SK-N-SH (cell line): ENCODE measurements around the gene ANO6. TPM values are rescaled to one million over a fixed set of nuclear protein-coding genes. Genes with fewer than 3 reads are reported as not detected.

Experiments used
- CTCF ChIA-PET: fragments of 300-600, 350-600 bp; formaldehyde crosslinking; extraction: SDS; loops from one replicate; lab custom pipeline; 2021; lab: Yijun Ruan, JAX
- POLR2A ChIA-PET: fragments of 350-600 bp; sonication (Branson Sonifier 250); formaldehyde crosslinking; extraction: SDS; loops from one replicate; lab custom pipeline; 2020; ENCODE audit warnings: antibody characterized with exemption, inconsistent platforms; lab: Yijun Ruan, JAX
- DNase-seq: peaks from one replicate; pipeline ENCODE4 v3.0.0; 2012
- H2AFZ ChIP-seq: fragments of 200-600 bp; sonication (generic); 2 replicates; pipeline ENCODE4 v1.8.1; 2016; ENCODE audit warnings: antibody characterized with exemption, mild to moderate bottlenecking, low read depth
- H3F3A ChIP-seq: fragments of 200-600 bp; sonication (generic); replicated peaks from 2 replicates; pipeline ENCODE3; 2016; ENCODE audit warnings: antibody characterized with exemption, mild to moderate bottlenecking; ENCODE audit not compliant: insufficient read depth
- H3K27ac ChIP-seq, 2 experiments: fragments of 200-500 bp in 1 of 2; fragments of 200-600 bp in 1 of 2; sonication (Bioruptor generic) in 1 of 2; sonication (generic), shearing (Covaris generic) in 1 of 2; 2 replicates each; pipeline versions ENCODE4 v1.5.1 to v1.6.1; 2014 to 2016; ENCODE audit warnings: low read depth in 2 of 2, inconsistent platforms in 1 of 2, low read length in 1 of 2, mild to moderate bottlenecking in 1 of 2, mixed read lengths in 1 of 2
- H3K27me3 ChIP-seq: fragments of 200-600 bp; sonication (generic), shearing (Covaris generic); 2 replicates; pipeline ENCODE4 v1.6.1; 2016; ENCODE audit warnings: mixed run types; ENCODE audit not compliant: insufficient read depth
- H3K36me3 ChIP-seq, 2 experiments: fragments of 200-500 bp in 1 of 2; fragments of 200-600 bp in 1 of 2; sonication (Bioruptor generic) in 1 of 2; sonication (generic) in 1 of 2; replicated peaks in 1 of 2; 2 replicates each; pipeline versions ENCODE3 to v1.5.1; 2014 to 2016; ENCODE audit warnings: low read length in 1 of 2, mild to moderate bottlenecking in 1 of 2; ENCODE audit not compliant: insufficient read depth in 2 of 2, control insufficient read depth in 1 of 2
- H3K4me1 ChIP-seq, 2 experiments: fragments of 200-500 bp in 1 of 2; fragments of 200-600 bp in 1 of 2; sonication (Bioruptor generic) in 1 of 2; sonication (generic), shearing (Covaris generic) in 1 of 2; 2 replicates each; pipeline versions ENCODE4 v1.5.1 to v1.6.1; 2014 to 2016; ENCODE audit warnings: low read depth in 1 of 2, low read length in 1 of 2, mixed run types in 1 of 2; ENCODE audit not compliant: insufficient read depth in 2 of 2, control insufficient read depth in 1 of 2
- H3K4me2 ChIP-seq: fragments of 200-600 bp; sonication (generic), shearing (Covaris generic); 2 replicates; pipeline ENCODE4 v1.6.1; 2017; ENCODE audit warnings: mixed run types
- H3K4me3 ChIP-seq, 2 experiments: fragments of 200-500 bp in 1 of 2; fragments of 200-600 bp in 1 of 2; sonication (Bioruptor generic) in 1 of 2; sonication (generic), shearing (Covaris generic) in 1 of 2; 2 replicates each; pipeline versions ENCODE4 v1.5.1 to v1.8.1; 2014 to 2016; ENCODE audit warnings: low read depth in 2 of 2, inconsistent platforms in 1 of 2, low read length in 1 of 2, mild to moderate bottlenecking in 1 of 2, mixed read lengths in 1 of 2, moderate library complexity in 1 of 2
- H3K79me2 ChIP-seq: fragments of 200-600 bp; sonication (generic); 2 replicates; pipeline ENCODE4 v1.8.1; 2017; ENCODE audit warnings: mild to moderate bottlenecking; ENCODE audit not compliant: insufficient read depth
- H3K9ac ChIP-seq: fragments of 200-600 bp; sonication (generic); 2 replicates; pipeline ENCODE4 v1.6.1; 2017; ENCODE audit warnings: mixed run types
- H3K9me2 ChIP-seq: fragments of 200-600 bp; sonication (generic); 2 replicates; pipeline ENCODE4 v1.6.1; 2017; ENCODE audit warnings: mixed run types
- H3K9me3 ChIP-seq: fragments of 200-600 bp; sonication (generic); 2 replicates; pipeline ENCODE4 v1.6.1; 2017; ENCODE audit warnings: mixed run types, mild to moderate bottlenecking, moderate library complexity
- H4K20me1 ChIP-seq: fragments of 200-600 bp; sonication (generic); 2 replicates; pipeline ENCODE4 v1.6.1; 2017; ENCODE audit warnings: mild to moderate bottlenecking, mixed run types; ENCODE audit not compliant: insufficient read depth
- CHD2 ChIP-seq: fragments of 150-350 bp; IDR thresholded peaks from 2 replicates; pipeline ENCODE4 v1.6.1; 2018; ENCODE audit warnings: low read length; ENCODE audit not compliant: partially characterized antibody
- EP300 ChIP-seq, 2 experiments: IDR thresholded peaks; 2 replicates each; pipeline versions ENCODE4 v1.4.0 to v1.6.1; 2012; ENCODE audit warnings: borderline replicate concordance in 1 of 2, low read depth in 1 of 2, low read length in 1 of 2
- EZH2phosphoT487 ChIP-seq: fragments of 200-600 bp; sonication (generic); IDR thresholded peaks from 2 replicates; pipeline ENCODE4 v1.6.1; 2017; ENCODE audit warnings: low read depth, mixed run types, mild to moderate bottlenecking, antibody characterized with exemption, moderate library complexity, borderline replicate concordance
- FOSL2 ChIP-seq: IDR thresholded peaks from 2 replicates; pipeline ENCODE4 v1.4.0; 2012; ENCODE audit warnings: low read depth, mild to moderate bottlenecking, moderate library complexity, borderline replicate concordance
- FOXJ3 ChIP-seq: sonication (generic); formaldehyde crosslinking; IDR thresholded peaks from 2 replicates; pipeline ENCODE4 v1.5.1; 2020; ENCODE audit warnings: mild to moderate bottlenecking, missing genetic modification reagents
- FOXM1 ChIP-seq: IDR thresholded peaks from 2 replicates; pipeline ENCODE4 v1.4.0; 2012; ENCODE audit warnings: low read depth, mild to moderate bottlenecking
- GABPA ChIP-seq: IDR thresholded peaks from 2 replicates; pipeline ENCODE4 v1.4.0; 2012; ENCODE audit warnings: low read depth, mild to moderate bottlenecking
- GATA2 ChIP-seq: sonication (generic); formaldehyde crosslinking; IDR thresholded peaks from 2 replicates; pipeline ENCODE4 v1.5.0; 2020; ENCODE audit warnings: mild to moderate bottlenecking, missing genetic modification reagents
- IRF3 ChIP-seq: fragments of 150-350 bp; IDR thresholded peaks from 2 replicates; pipeline ENCODE4 v1.6.1; 2016; ENCODE audit warnings: mild to moderate bottlenecking, low read depth, low read length
- JUND ChIP-seq: IDR thresholded peaks from 2 replicates; pipeline ENCODE4 v1.4.0; 2012
- MAX ChIP-seq: IDR thresholded peaks from 2 replicates; pipeline ENCODE4 v1.4.0; 2012; ENCODE audit warnings: low read depth
- MEF2A ChIP-seq: IDR thresholded peaks from 2 replicates; pipeline ENCODE4 v1.4.0; 2012; ENCODE audit warnings: low read depth, borderline replicate concordance
- NFIC ChIP-seq: IDR thresholded peaks from 2 replicates; pipeline ENCODE4 v1.4.0; 2012; ENCODE audit warnings: borderline replicate concordance
- PBX3 ChIP-seq: IDR thresholded peaks from 2 replicates; pipeline ENCODE4; 2012
- RCOR1 ChIP-seq: fragments of 150-350 bp; IDR thresholded peaks from 2 replicates; pipeline ENCODE4 v1.6.1; 2017; ENCODE audit warnings: antibody characterized with exemption, low read length
- REST ChIP-seq: IDR thresholded peaks from 2 replicates; pipeline ENCODE4 v1.6.1; 2012; ENCODE audit warnings: mild to moderate bottlenecking, low read depth, low read length, moderate library complexity
- RXRA ChIP-seq: IDR thresholded peaks from 2 replicates; pipeline ENCODE4 v1.4.0; 2012; ENCODE audit warnings: low read depth, mild to moderate bottlenecking, borderline replicate concordance
- SIN3A ChIP-seq: IDR thresholded peaks from 2 replicates; pipeline ENCODE4 v1.6.1; 2012; ENCODE audit warnings: low read depth, mild to moderate bottlenecking, low read length, moderate library complexity, borderline replicate concordance
- TAF1 ChIP-seq: IDR thresholded peaks from 2 replicates; pipeline ENCODE4 v1.6.1; 2012; ENCODE audit warnings: low read depth, mild to moderate bottlenecking, low read length, moderate library complexity, borderline replicate concordance
- TCF12 ChIP-seq: IDR thresholded peaks from 2 replicates; pipeline ENCODE4 v1.4.0; 2012
- TEAD4 ChIP-seq: IDR thresholded peaks from 2 replicates; pipeline ENCODE4 v1.4.0; 2012; ENCODE audit warnings: mild to moderate bottlenecking, borderline replicate concordance; ENCODE audit not compliant: insufficient read depth
- USF2 ChIP-seq: fragments of 150-350 bp; IDR thresholded peaks from 2 replicates; pipeline ENCODE4 v1.6.1; 2017; ENCODE audit warnings: antibody characterized with exemption, low read length, low read depth, borderline replicate concordance
- YY1 ChIP-seq: IDR thresholded peaks from 2 replicates; pipeline ENCODE4 v1.4.0; 2012; ENCODE audit warnings: low read depth, mild to moderate bottlenecking
- ZBTB33 ChIP-seq: IDR thresholded peaks from 2 replicates; pipeline ENCODE4 v1.4.0; 2012; ENCODE audit warnings: low read depth, borderline replicate concordance
- WGBS: methylation state at CpG from one replicate; pipeline ENCODE4 v1.1.6; 2017; ENCODE audit warnings: low lambda C conversion rate; 5-methylcytosine and 5-hydroxymethylcytosine counted together
- polyA plus RNA-seq, 3 experiments: library from polyadenylated mRNA; depleted of rRNA; stranded (reverse); fragments of >200 nt; gene quantifications; 2 replicates each; pipeline ENCODE4 v1.2.3, GENCODE V29; 2012

ANO6 gene
- polyA plus RNA-seq, 1 of the 3 experiments (the other 2 are of a cell fraction) = 20.1 TPM

GRCh38 chr12:45232756-45233372 is 17.0 kb downstream of the ANO6 start:
- POLR2A ChIA-PET = no interaction called here
- H3K4me3 ChIP-seq = peak overlapping the region in 1 of 2 experiments; percentile 36; a peak in 2 of 4 replicates
- peak overlapping the region; percentile 70 for H3K4me2 ChIP-seq
- H3K27ac ChIP-seq = peak overlapping the region; percentile 91 to 99
- no peaks in the 10 kb centered on the region for H3K9me3 ChIP-seq
- H3K36me3 ChIP-seq = peaks cover 4 to 6% of the 10 kb centered on the region in 2 experiments
- H3K9ac ChIP-seq = peak overlapping the region; percentile 68; the same call in 1 of the 2 replicates
- DNase-seq = no peak
- WGBS = 16% methylated on average over 6 of the region's 6 CpGs
- CTCF ChIA-PET = no interaction called here
- H3K4me1 ChIP-seq = peaks cover 23 to 45% of the 10 kb centered on the region in 2 experiments
- no peaks in the 10 kb centered on the region for H4K20me1 ChIP-seq
- no peaks in the 10 kb centered on the region for H3K9me2 ChIP-seq
- peaks cover 60% of the 10 kb centered on the region for H3F3A ChIP-seq
- H3K79me2 ChIP-seq = peaks cover 63% of the 10 kb centered on the region
- H2AFZ ChIP-seq = no peak overlapping the region
- H3K27me3 ChIP-seq = no peaks in the 10 kb centered on the region
- TF ChIP-seq NFIC (peak; percentile 91), YY1 (peak; percentile 71; the same call in 1 of the 2 replicates), SIN3A (peak; percentile 83; the same call in 1 of the 2 replicates), FOXM1 (0 out of 2 replicates have a peak, but pooled peaks have one; percentile 29), RXRA (peak; percentile 93), GABPA (peak; percentile 15; the same call in 1 of the 2 replicates), EP300 (IDR thresholded peaks at IDR 0.05; ENCODE audit: borderline replicate concordance in 1 of 2, low read depth in 1 of 2, low read length in 1 of 2) (peak in 1 of 2 experiments; percentile 96; a peak in 2 of 4 replicates), MEF2A (peak; percentile 77; the same call in 1 of the 2 replicates), RCOR1 (no peak), JUND (peak; percentile 99), REST (peak; percentile 67; the same call in 1 of the 2 replicates), TCF12 (peak; percentile 96), TEAD4 (peak; percentile 79), USF2 (no peak), FOXJ3 (no peak), CHD2 (no peak), TAF1 (no peak; the same call in 1 of the 2 replicates), MAX (peak; percentile 82), GATA2 (CRISPR knock-in tag) (no peak), PBX3 (peak; percentile 96), EZH2phosphoT487 (no peak), FOSL2 (peak; percentile 98), ZBTB33 (peak; percentile 77; the same call in 1 of the 2 replicates), IRF3 (no peak)
